GM12801 (cell line): ENCODE data around the gene GABPB1.

Experiments used
- TF ChIP-seq, protein P1 (sequence below): IDR thresholded peaks from one replicate; pipeline ENCODE4 v1.5.1; 2011; ENCODE audit warnings: control low read depth; ENCODE audit not compliant: insufficient read length; ENCODE audit errors: extremely low read depth

The GABPB1 gene

DNA sequence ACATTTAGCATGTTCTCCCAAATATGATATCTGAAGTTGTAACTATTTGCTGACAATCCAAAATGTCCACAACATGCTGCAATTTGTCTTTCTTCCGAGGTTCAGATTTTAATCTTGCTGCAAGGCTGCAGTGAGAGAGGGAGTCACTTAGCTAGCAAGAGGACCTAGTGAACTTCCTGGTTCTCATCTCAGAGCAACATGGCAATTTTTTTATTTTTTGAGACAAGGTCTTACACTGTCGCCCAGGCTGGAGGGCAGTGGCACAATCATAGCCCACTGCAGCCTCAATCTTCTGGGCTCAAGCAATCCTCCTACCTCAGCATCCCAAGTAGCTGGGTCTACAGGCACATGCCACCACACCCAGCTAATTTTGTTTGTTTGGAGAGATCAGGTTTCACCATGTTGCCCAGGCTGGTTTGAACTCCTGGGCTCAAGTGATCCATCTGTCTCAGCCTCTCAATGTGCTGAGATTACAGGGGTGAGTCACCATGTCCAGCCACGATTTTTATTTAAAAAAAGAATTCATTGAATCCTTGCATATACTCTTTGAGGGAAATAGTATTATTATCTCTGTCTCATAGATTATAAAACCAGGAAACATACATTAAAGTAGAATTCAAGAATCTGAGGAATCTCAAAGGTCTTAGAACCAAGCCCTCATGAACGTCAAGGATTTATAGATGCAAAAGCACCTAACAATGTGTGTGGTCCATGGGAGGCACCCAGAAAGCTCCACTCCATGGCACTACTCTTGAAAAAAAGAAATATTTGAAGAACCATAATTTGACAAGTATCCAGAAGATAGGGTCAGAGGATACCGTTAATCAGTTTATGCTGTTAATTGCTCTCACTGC lies 98.6 kb downstream of the GABPB1 start:
- TF ChIP-seq, protein P1, sequence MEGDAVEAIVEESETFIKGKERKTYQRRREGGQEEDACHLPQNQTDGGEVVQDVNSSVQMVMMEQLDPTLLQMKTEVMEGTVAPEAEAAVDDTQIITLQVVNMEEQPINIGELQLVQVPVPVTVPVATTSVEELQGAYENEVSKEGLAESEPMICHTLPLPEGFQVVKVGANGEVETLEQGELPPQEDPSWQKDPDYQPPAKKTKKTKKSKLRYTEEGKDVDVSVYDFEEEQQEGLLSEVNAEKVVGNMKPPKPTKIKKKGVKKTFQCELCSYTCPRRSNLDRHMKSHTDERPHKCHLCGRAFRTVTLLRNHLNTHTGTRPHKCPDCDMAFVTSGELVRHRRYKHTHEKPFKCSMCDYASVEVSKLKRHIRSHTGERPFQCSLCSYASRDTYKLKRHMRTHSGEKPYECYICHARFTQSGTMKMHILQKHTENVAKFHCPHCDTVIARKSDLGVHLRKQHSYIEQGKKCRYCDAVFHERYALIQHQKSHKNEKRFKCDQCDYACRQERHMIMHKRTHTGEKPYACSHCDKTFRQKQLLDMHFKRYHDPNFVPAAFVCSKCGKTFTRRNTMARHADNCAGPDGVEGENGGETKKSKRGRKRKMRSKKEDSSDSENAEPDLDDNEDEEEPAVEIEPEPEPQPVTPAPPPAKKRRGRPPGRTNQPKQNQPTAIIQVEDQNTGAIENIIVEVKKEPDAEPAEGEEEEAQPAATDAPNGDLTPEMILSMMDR = no peak

DNA sequence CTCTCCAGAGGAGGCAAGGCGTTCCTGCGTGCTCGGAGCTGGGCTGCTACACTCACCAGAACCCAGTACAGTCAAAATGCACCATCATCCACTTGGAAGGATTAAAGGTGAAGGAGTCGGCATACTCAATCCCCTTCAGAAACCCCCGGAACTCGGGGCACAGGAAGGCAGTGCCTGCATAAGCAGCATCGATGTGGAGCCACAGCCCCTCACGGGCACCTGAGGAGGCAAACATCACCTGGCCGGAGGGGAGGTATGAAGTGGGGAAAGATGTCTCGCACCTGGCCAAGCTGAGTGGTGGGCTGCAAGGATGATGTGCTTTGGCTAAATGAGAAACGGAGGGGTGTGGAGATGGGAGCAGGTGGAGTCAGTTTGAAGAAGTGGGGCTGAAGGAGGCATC lies 102.4 kb downstream of the GABPB1 start:
- TF ChIP-seq, protein P1 = no peak

DNA sequence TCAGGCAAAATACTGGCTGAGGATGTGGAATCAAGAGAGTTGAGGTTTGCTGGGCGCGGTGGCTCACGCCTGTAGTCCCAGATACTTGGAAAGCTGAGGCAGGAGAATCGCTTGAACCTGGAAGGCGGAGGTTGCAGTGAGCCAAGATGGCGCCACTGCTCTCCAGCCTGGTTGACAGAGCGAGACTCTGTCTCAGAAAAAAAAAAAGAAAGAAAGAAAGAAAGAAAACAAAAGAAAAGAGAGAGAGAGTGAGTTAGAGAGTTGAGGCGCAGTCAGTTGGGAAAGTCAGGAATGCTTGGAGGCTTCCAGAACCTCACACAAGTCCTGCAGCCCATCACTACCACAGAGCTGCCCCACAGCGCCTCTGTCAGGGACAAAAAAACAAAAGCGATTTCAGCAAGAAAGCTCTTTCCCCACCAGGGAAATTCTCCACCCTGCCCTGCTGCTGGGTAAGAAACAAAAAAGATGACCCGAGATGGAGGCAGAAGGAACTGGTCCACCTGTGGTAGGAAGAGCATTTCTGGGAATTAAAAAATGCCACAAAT lies 103.3 kb downstream of the GABPB1 start:
- TF ChIP-seq, protein P1 = no peak

DNA sequence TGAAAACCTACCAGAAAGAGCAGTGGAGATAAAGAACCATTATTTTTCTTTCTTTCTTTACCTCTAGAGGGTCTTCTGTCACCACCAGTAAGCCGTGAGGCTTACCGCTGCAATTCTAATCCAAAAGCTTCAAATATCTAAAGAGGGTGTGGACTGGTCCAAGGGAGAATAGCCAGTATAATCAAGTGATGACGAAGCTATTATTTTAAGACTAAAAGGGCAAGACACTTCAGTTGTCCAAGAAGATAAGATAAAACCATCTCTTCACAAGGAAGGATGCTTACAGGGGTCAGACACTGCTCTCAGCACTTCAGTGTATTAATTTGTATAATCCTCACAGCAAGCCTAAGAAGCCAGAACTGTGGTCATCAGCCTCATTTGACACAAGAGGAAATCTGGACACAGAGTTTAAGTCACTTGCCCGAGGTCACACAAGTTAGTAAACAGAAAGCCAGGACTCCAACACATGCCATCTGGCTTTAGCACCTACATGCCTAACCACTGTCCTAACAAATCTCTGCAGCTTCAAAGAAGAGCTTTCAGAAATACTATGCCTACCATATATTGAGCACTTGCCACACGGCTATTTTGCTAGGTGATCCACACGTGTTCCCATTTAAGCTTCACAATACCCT lies 104.1 kb downstream of the GABPB1 start:
- TF ChIP-seq, protein P1 = no peak

DNA sequence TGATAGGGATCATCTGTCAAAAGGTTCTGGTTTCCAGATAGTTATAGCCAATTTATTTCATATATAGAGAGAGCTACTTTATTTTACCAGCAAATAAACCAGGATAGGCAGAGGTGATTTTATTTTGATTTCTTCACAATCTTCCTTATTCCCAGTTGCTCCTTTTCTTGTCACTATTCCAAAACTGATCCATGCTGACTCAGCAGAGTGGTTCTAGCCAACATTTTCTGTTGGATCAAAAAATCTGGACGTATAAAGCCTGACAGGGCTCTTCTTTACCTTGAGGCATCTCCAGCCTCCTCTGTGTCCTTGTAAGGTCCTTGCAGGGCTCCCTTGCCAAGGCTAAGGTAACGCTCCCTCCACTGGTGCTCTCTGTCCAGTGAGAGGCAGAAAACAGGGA lies 105.3 kb downstream of the GABPB1 start:
- TF ChIP-seq, protein P1 = no peak

DNA sequence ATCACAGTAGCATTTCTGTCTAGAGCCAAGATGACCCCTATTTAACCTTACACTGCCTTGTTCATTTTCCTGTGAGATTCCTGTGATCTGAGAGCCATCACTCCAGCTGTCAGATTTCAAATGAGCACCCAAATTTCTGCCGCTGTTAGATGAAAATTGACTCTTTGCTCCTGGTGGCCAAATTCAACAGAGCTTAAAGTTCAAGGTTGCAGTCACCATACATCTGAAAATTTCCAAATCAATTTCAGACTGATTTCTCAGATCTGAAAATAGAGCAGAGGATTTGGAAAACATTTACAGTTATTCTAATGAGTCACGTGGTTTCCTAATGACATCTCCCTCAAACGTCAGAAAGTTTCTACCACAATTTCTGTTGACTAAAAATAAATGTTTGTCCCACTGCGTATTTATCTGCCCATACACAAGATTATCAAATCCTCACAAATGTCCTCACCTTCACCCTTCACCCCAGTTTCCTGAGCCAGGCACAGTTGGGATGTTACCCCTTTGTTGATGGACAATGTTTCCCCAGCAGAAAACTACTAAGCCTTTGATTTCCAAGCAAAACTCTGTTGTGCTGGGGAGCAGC lies 105.9 kb downstream of the GABPB1 start:
- TF ChIP-seq, protein P1 = no peak
